Activated naive CD4-positive, alpha-beta T cell treated with anti-CD3 and anti-CD28 coated beads, Interleukin-2, amount 10 ng/mL, durations not matched to agents 5 hours and 36 hours (primary cell): ENCODE results near the gene TRIM72. TPM values are rescaled to one million over a fixed set of nuclear protein-coding genes. Genes with fewer than 3 reads are reported as not detected.

Experiments
- total RNA-seq, 2 experiments: library from RNA; stranded (reverse); gene quantifications; one replicate each; pipeline ENCODE4 v1.2.3, GENCODE V29; 2021

TRIM72 gene
- not detected for total RNA-seq

DNA sequence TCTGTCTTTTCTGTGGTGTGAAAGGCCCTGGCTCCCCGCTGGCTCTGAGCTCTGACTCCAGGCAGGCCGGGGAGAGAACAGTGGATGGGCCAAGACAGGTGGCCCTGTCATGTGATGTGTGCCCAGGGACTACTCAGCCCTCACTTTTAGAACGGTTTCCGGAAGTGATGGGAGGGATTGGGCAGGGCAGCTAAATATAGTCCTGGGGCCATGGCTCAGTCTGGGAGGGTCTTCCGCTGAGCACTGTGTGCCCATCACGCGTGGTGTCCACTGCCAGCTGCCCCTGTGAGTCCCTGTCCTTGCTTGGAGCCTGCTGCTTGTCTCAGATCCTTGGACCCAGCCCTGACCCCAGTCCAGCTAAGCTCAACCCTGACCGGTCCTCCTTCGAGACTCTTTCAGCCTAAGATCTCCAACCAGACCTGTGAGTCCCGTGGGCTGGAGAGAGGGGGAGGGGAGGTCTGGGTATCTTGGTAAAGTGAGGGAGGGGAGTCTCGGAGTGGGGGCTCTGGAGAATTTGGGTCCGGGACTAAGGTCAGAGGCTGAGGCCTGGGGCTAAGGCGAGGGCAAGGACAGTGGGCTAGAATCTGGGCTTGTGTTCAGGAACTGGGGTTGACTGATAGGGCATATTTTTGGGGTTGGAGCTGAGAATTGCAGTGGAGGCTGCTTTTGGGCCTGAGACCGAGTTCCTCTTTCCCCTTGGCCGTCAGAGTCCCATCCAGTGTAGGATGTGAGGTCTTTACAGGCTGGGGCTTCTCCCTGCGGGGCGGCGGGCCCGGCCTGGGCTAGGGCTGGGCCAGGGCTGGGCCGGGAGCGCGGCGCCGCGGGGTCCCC lies at the start of gene TRIM72:
Gene TRIM72 (plus strand): TSS at position 243 of the 831 bp plus-strand sequence. CDS start 620 bp downstream, outside the sequence.

GRCh38 chr16:31179747-31180459 lies 34.0 kb upstream of the TRIM72 start, which contains the start of gene FUS:
Gene FUS, plus strand, starts transcription at chr16:31180139. Its CDS starts 76 bp downstream, at chr16:31180215.

DNA sequence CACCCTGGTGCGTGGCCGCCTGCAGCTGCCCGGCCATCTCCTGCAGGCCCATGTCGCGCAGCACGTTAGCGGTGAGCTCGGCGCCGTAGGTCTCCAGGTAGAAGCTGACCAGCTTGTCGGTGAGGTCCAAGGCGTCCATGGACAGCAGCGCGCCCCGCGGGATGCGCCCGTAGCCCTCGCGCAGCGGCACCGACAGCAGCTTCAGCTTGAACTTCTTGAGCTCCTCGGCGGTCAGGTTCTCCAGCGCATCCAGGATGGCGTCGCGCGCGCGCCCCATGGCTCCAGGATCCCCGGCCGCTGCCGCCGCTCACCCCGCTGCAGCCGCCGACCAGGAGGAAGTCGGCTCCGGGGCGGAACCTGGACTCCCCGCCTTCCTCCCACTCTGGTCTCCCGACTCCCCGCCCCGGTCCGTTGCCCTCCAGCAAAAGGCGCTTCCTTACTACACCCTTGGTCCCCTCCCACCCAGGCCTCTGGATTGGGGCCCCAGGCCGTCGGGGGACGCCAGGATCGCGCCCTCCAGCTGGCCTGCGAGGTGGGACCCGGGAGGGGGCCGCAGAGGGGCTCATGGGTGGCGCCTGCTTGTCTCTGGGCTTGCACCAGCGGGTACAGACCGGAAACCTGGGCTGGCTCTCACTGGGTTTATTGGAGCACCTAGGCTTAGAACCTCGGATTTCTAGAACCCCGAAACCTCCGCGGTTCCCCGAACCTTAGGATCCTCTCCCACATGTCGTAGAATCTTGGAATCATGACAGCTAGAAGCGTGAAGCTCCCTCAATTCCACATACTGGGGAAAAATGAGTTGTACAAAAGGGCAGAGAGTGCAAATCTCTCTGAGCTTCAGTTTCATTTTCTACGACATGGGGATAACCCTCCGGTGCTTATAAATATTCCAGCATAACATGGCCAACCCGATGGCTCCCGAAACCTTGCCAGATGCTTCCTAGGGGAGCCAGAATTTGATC lies 11.2 kb upstream of the TRIM72 start, which contains the start of gene PYCARD:
Gene PYCARD (minus strand): TSS at position 347 of the 962 bp plus-strand sequence. CDS start 70 bp downstream, at position 277.

GRCh38 chr16:31216422-31217135 lies 2.7 kb downstream of the TRIM72 start, which contains the start of gene PYDC1:
Gene PYDC1, minus strand, starts transcription at chr16:31217135. Its CDS starts 107 bp downstream, at chr16:31217028.

Other genes starting within 250 kb of the TRIM72 start
- gene HSD3B7, start 228.9 kb upstream of the TRIM72 start, total RNA-seq: 1 to 10 TPM; 3.5 to 3.6 TPM
- 1 to 10 TPM; 1.3 to 1.4 TPM for gene STX1B, start 203.5 kb upstream of the TRIM72 start, total RNA-seq
- 10 to 100 TPM; 67.7 to 69.5 TPM for gene STX4, start 180.6 kb upstream of the TRIM72 start, total RNA-seq
- gene ZNF668, start 139.9 kb upstream of the TRIM72 start, total RNA-seq: 10 to 100 TPM; 10.8 to 11.2 TPM
- gene ZNF646, start 139.7 kb upstream of the TRIM72 start, total RNA-seq: 10 to 100 TPM; 26.2 to 27.0 TPM
- 1 to 10 TPM; 4.8 to 5.1 TPM for gene PRSS53, start 125.2 kb upstream of the TRIM72 start, total RNA-seq
- 10 to 100 TPM; 52.2 to 55.4 TPM for gene VKORC1, start 119.3 kb upstream of the TRIM72 start, total RNA-seq
- gene BCKDK, start 105.7 kb upstream of the TRIM72 start, total RNA-seq: 10 to 100 TPM; 25.8 to 26.9 TPM
- 10 to 100 TPM; 61.5 to 65.3 TPM for gene KAT8, start 96.5 kb upstream of the TRIM72 start, total RNA-seq
- gene PRSS8, start 78.4 kb upstream of the TRIM72 start, total RNA-seq: not detected
- 1 to 10 TPM; 2.0 to 3.6 TPM for gene PRSS36, start 64.1 kb upstream of the TRIM72 start, total RNA-seq
- 100 to 1,000 TPM; 492 to 544 TPM for gene FUS, start 34.0 kb upstream of the TRIM72 start, total RNA-seq
- gene PYCARD, start 11.4 kb upstream of the TRIM72 start, total RNA-seq: 10 to 100 TPM; 92.6 to 96.9 TPM
- gene PYDC1, start 3.0 kb downstream of the TRIM72 start, total RNA-seq: not detected
- 10 to 100 TPM; 55.4 to 57.2 TPM for gene ITGAM, start 45.9 kb downstream of the TRIM72 start, total RNA-seq
- 1 to 10 TPM; 3.2 to 3.3 TPM for gene ITGAX, start 141.1 kb downstream of the TRIM72 start, total RNA-seq
- gene ITGAD, start 179.2 kb downstream of the TRIM72 start, total RNA-seq: not detected
- not detected for gene COX6A2, start 214.2 kb downstream of the TRIM72 start, total RNA-seq
- under 1 TPM; 0.08 to 0.26 TPM for gene ZNF843, start 228.7 kb downstream of the TRIM72 start, total RNA-seq
- gene ARMC5, start 245.4 kb downstream of the TRIM72 start, total RNA-seq: 10 to 100 TPM; 10.7 to 10.8 TPM